Smooth muscle cell (in vitro differentiated cells): Measurements from ENCODE around the gene TTYH3. TPM values are rescaled to one million over a fixed set of nuclear protein-coding genes. Genes with fewer than 3 reads are reported as not detected.

Experiments used
- DNase-seq: peaks from one replicate; lab custom pipeline; 2025; ENCODE audit not compliant: unreplicated experiment; lab: John Stamatoyannopoulos, UW
- H2AFZ ChIP-seq: fragments of 200-600 bp; sonication (generic); 2 replicates; pipeline ENCODE4 v1.6.0; 2016; ENCODE audit warnings: antibody characterized with exemption, low read depth, mild to moderate bottlenecking
- H3F3A ChIP-seq: fragments of 200-600 bp; sonication (generic); 2 replicates; pipeline ENCODE4 v1.6.0; 2017; ENCODE audit warnings: antibody characterized with exemption, low read depth
- H3K27ac ChIP-seq: fragments of 200-600 bp; sonication (generic); 2 replicates; pipeline ENCODE4 v1.5.1; 2016; ENCODE audit warnings: low read depth, mild to moderate bottlenecking
- H3K27me3 ChIP-seq: fragments of 200-600 bp; sonication (generic); 2 replicates; pipeline ENCODE4 v1.6.1; 2016; ENCODE audit warnings: low read depth, mild to moderate bottlenecking
- H3K36me3 ChIP-seq: fragments of 200-600 bp; sonication (generic); 2 replicates; pipeline ENCODE4 v1.5.1; 2016; ENCODE audit warnings: low read depth
- H3K4me1 ChIP-seq: fragments of 200-600 bp; sonication (generic); 2 replicates; pipeline ENCODE4 v1.5.1; 2016; ENCODE audit warnings: low read depth
- H3K4me2 ChIP-seq: fragments of 200-600 bp; sonication (generic); 2 replicates; pipeline ENCODE4 v1.6.0; 2016; ENCODE audit warnings: mild to moderate bottlenecking
- H3K4me3 ChIP-seq: fragments of 200-600 bp; sonication (generic); 2 replicates; pipeline ENCODE4 v1.5.1; 2016; ENCODE audit warnings: mild to moderate bottlenecking
- H3K79me2 ChIP-seq: fragments of 200-600 bp; sonication (generic); 2 replicates; pipeline ENCODE4 v1.6.0; 2016; ENCODE audit warnings: low read depth, mild to moderate bottlenecking
- H3K9ac ChIP-seq: fragments of 200-600 bp; sonication (generic); 2 replicates; pipeline ENCODE4 v1.6.0; 2016; ENCODE audit warnings: low read depth
- H3K9me3 ChIP-seq: fragments of 200-600 bp; sonication (generic); replicated peaks from 2 replicates; pipeline ENCODE4 v1.5.1; 2016; ENCODE audit warnings: low read depth
- H4K20me1 ChIP-seq: fragments of 200-600 bp; sonication (generic); 2 replicates; pipeline ENCODE4 v1.6.0; 2016; ENCODE audit warnings: low read depth
- WGBS: methylation state at CpG from one replicate; pipeline ENCODE4 v1.1.7; 2016; ENCODE audit warnings: low lambda C conversion rate; 5-methylcytosine and 5-hydroxymethylcytosine counted together
- polyA plus RNA-seq: library from polyadenylated mRNA; unstranded; fragments of >200 nt; fragmentation: Nextera tagmentation; extraction: Ambion mirVana; gene quantifications from 2 replicates; pipeline ENCODE4 v1.2.1, GENCODE V29; 2016
- total RNA-seq: library from RNA; depleted of rRNA; stranded (reverse); fragments of >200 nt; gene quantifications from 2 replicates; pipeline ENCODE4 v1.2.3, GENCODE V29; 2014
- TF ChIP-seq, protein P1 (sequence below): fragments of 200-600 bp; sonication (generic); IDR thresholded peaks from 2 replicates; pipeline ENCODE4 v1.5.1; 2017; ENCODE audit warnings: borderline replicate concordance, mild to moderate bottlenecking, antibody characterized with exemption; ENCODE audit not compliant: insufficient read depth, poor library complexity, severe bottlenecking

Gene TTYH3
- total and polyA plus RNA-seq, 2 experiments from 2014 or later: 51.5 to 179 TPM

DNA sequence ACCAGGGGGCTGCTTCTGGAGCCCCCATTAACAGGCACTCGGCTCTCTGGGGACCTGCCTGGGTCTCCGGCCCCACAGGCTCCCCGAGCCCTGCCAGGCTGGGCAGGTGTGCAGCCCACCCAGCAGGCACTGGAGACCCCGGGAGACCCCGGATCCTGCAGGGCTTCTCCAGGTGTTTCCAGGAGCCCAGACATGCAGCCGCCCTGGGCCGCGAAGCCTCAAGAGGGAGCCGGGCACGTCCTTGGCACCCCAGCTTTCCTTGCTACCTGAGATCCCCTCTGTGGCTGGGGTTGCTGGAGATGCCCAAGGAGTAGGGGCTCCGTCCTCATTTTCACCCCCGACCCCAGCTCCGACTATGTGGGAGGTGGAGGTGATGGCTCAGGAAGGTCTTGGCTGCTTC, 48.5 kb downstream of the TTYH3 start:
- Histone ChIP-seq H3K9ac (no peak overlapping the region), H2AFZ (no peak overlapping the region), H3K79me2 (no peaks in the 10 kb centered on the region), H3K4me3 (no peak overlapping the region), H3F3A (no peaks in the 10 kb centered on the region), H3K4me1 (no peaks in the 10 kb centered on the region), H3K27me3 (no peaks in the 10 kb centered on the region), H3K27ac (no peak overlapping the region), H3K36me3 (no peaks in the 10 kb centered on the region), H4K20me1 (no peaks in the 10 kb centered on the region), H3K9me3 (no peaks in the 10 kb centered on the region), H3K4me2 (no peak overlapping the region)
- WGBS: 94% methylated on average over 13 of the region's 13 CpGs
- TF ChIP-seq, protein P1, sequence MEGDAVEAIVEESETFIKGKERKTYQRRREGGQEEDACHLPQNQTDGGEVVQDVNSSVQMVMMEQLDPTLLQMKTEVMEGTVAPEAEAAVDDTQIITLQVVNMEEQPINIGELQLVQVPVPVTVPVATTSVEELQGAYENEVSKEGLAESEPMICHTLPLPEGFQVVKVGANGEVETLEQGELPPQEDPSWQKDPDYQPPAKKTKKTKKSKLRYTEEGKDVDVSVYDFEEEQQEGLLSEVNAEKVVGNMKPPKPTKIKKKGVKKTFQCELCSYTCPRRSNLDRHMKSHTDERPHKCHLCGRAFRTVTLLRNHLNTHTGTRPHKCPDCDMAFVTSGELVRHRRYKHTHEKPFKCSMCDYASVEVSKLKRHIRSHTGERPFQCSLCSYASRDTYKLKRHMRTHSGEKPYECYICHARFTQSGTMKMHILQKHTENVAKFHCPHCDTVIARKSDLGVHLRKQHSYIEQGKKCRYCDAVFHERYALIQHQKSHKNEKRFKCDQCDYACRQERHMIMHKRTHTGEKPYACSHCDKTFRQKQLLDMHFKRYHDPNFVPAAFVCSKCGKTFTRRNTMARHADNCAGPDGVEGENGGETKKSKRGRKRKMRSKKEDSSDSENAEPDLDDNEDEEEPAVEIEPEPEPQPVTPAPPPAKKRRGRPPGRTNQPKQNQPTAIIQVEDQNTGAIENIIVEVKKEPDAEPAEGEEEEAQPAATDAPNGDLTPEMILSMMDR: no peak
- no peak for DNase-seq

DNA sequence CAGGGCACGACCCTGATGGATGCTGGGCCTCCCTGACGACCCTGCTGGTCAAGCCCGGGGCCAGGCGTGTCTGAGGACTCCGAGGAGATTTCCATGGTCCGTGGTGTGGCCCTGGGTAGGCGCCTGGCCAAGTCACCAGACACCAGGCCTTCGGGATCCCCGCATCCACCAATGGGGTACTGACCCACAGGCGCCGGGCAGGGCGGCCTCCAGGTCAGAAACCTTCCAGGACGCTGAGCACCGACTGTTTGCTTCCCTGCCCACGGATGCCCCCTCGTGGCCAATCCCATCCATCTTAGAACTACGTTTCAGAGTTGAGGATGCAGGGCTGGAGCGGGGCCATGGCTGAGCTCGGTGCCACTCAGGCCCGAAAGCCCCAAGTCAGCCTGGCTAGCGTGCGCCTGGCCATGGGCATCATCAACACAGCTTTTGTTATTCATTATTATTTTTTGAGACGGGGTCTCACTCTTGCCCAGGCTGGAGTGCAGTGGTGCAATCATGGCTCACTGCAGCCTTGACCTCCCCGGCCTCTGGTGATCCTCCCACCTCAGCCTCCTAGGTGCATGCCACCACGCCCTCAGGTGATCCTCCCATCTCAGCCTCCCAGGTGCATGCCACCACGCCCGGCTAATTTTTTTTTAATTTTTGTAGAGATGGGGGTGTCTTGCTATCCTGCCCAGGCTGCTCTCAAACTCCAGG, 49.2 kb downstream of the TTYH3 start:
- WGBS: 50% methylated on average over 25 of the region's 27 CpGs
- no peak overlapping the region for H3K4me3 ChIP-seq

DNA sequence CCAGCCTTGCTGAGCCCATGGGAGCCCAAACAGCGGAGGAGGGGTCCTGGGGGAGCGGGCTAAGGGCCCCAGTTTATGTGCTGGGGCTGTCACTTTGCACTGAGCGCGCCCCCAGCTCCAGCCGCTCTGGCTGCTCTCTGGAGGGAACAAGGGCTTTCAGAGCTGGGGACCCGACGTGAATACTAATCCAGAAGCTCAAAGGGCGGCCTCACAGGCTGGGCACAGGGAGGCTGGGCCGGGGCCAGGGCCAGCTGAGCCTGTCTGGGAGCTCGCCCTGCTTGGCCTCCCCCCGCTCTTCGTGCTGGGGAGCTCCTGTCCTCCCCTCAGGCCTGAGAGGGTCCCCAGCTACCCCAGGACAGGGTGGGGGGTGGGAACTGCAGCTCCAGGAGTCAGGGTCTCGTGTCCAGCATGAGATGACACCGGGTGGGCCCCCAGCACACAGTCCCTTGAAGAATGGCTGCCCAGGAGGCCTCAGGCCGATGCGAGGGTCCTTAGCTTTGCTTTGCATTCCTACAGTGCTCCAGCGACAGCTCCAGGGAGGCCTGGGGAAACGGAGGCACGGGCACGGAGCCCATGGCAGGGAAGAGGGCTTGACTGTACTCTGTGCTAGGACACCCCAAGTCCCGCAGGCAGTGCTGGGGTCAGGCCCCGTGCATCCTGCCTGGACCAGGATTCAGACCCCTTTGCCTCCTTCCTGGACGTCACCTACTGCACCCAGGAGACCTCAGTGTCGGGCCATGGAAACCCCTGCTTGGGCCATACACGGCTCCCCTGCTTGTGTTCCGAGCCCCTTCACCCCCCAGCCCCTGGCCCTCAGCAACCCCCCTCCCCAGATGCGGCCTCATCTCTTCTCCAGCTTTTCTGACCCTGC, 50.4 kb downstream of the TTYH3 start:
- 90% methylated on average over 23 of the region's 27 CpGs for WGBS
- no peak overlapping the region for H3K4me3 ChIP-seq

More for the DNA sequence above, 49.2 kb downstream of the TTYH3 start:
- H2AFZ ChIP-seq: no peak overlapping the region
- H3F3A ChIP-seq: no peaks in the 10 kb centered on the region
- H3K36me3 ChIP-seq: no peaks in the 10 kb centered on the region
- H3K27ac ChIP-seq: no peak overlapping the region
- no peaks in the 10 kb centered on the region for H3K9me3 ChIP-seq
- H4K20me1 ChIP-seq: no peaks in the 10 kb centered on the region
- DNase-seq: peak; percentile 12
- no peak overlapping the region for H3K9ac ChIP-seq
- H3K79me2 ChIP-seq: no peaks in the 10 kb centered on the region
- no peaks in the 10 kb centered on the region for H3K27me3 ChIP-seq
- no peaks in the 10 kb centered on the region for H3K4me1 ChIP-seq
- TF ChIP-seq, protein P1: peak; percentile 71
- no peak overlapping the region for H3K4me2 ChIP-seq

More for the DNA sequence above, 50.4 kb downstream of the TTYH3 start:
- Histone ChIP-seq H4K20me1 (no peaks in the 10 kb centered on the region), H3K4me2 (no peak overlapping the region), H3K36me3 (no peaks in the 10 kb centered on the region), H3K9me3 (no peaks in the 10 kb centered on the region), H3F3A (no peaks in the 10 kb centered on the region), H3K27ac (no peak overlapping the region), H2AFZ (no peak overlapping the region), H3K79me2 (no peaks in the 10 kb centered on the region), H3K27me3 (no peaks in the 10 kb centered on the region), H3K4me1 (no peaks in the 10 kb centered on the region), H3K9ac (no peak overlapping the region)
- TF ChIP-seq, protein P1: no peak
- DNase-seq: no peak
